NCI-H524 (cell line): ENCODE measurements around the gene UGT2B7.
"Not testable (repeated sequence)": the region's sequence is repeated elsewhere in the genome, so short reads cannot be mapped to it uniquely, and the experiment has no call there.

Experiments used
- DNase-seq, 2 experiments: peaks; one replicate each; lab custom pipeline; 2025; lab: John Stamatoyannopoulos, UW

The UGT2B7 gene

DNA sequence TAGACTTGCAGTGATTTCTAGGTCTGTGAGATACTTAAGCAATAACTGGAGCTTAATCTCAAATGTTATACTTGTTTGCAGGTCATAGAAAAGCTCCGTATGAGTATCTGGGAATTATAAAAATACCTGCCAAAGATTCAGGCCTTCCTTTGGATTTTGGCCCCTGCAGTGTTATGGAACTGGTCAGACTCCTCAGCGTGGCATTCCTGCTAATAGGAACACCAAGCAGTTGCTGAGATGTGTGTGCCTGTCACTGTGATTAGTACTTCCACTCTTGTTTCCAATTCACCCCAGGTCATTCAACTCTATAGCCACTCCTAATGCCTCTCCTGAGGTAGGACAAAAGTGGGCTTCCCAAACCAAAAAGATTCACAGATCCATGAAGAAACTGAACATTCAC, 7.8 kb upstream of the UGT2B7 start:
- no peak for DNase-seq

DNA sequence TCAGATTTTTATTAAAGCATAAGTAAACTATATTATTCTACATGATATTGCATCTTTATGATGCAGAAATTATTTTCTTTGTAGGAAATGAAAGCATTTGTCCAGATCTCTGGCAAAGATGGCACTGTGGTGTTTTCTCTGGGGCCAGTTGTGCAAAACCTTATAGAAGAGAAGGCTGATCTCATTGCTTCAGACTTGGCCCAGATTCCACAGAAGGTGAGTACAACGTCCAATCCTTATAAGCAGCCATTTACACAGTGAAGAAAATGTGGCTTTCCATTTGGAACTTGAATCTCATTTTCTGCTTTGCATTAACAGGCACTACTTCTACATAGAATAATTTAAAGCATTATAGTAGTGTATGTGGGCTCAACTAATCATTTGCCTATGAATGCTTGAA, 6.9 kb upstream of the UGT2B7 start:
- DNase-seq = no peak

DNA sequence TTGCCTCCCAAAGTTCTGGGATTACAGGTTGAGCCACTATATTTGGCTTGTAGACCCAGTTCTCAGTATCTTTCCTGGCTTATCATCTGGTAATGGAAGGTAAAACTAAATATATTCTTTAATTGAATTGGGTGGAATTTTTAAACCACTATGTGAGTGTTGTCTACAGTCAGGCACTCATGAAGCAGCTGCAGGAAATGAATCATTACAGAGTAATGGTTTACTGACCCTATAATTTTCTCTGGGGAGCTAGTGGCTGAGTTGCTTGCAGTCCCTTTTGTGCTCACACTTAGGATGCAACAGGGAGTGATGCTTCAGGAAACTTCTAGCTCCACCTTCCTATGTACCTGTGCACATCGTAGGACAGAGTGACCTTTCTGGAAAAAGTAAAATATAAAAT, 4.1 kb upstream of the UGT2B7 start:
- no peak for DNase-seq

DNA sequence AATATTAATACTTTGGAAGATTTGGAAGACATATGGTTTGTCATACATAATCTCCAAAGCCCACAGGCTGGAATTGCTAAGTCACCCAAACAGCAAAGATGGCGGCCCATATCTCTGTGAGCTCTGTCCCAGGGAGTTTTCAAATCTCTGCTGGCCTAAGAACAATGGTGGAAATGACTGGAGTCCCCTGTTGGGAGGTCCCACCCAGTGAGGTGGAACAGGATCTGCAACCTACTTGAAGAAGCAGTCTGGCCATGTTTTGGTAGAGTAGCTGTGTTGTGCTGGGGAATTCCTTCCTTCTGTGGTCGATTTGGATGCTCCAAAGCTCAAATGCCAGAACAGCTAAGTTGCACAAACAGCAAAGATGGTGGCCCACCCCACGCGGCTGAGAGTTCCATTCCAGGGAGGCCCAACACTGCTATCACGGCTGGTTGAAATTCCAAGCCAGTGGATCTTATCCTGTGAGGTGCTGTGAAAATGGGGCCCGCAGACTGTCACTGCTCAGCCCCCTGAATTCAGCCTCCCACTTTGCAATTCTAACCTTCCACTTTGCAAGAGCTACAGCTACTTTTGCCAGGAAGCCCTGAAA, 3.2 kb upstream of the UGT2B7 start:
- DNase-seq = no peak

GRCh38 chr4:69093681-69094080, 2.6 kb upstream of the UGT2B7 start:
- no peak for DNase-seq

GRCh38 chr4:69095301-69095731, 958 bp upstream of the UGT2B7 start:
- DNase-seq = no peak

DNA sequence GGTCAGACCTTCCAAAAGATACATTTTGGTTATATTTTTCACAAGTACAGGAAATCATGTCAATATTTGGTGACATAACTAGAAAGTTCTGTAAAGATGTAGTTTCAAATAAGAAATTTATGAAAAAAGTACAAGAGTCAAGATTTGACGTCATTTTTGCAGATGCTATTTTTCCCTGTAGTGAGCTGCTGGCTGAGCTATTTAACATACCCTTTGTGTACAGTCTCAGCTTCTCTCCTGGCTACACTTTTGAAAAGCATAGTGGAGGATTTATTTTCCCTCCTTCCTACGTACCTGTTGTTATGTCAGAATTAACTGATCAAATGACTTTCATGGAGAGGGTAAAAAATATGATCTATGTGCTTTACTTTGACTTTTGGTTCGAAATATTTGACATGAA, 536 bp downstream of the UGT2B7 start:
- no peak for DNase-seq

DNA sequence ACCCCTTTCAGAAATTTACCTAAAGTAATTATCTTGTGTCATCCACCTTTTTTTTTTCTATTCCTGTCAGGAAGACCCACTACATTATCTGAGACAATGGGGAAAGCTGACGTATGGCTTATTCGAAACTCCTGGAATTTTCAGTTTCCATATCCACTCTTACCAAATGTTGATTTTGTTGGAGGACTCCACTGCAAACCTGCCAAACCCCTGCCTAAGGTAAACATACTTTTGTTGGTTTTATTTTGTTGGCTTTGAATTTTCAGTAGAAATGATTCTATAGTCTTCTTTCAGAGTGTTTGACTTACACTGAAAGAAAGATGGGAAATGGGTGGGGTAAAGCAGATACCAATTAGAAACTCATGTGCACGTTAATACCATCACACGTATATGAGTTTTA, 2.2 kb downstream of the UGT2B7 start:
- no peak for DNase-seq

GRCh38 chr4:69099910-69100309, 3.6 kb downstream of the UGT2B7 start:
- DNase-seq = no peak

DNA sequence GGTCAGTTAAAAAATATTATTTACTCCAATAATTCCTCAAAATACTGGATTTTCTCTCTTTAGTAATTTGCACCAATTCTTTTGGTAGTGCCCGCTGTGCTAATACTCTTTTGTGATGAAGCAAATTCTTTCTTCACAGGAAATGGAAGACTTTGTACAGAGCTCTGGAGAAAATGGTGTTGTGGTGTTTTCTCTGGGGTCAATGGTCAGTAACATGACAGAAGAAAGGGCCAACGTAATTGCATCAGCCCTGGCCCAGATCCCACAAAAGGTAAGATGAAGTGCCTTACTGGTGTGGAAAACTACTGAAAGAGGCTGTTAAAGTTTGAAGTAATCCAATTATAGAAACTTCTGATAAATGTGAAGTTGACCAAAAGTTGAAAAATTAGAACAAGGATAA, 6.4 kb downstream of the UGT2B7 start:
- not testable (repeated sequence) for DNase-seq

- no peak for DNase-seq
Observed at GRCh38 chr4:69104719-69105275, 8.5 kb downstream of the UGT2B7 start.

GRCh38 chr4:69115151-69115850, 19.0 kb downstream of the UGT2B7 start:
- not testable (repeated sequence) for DNase-seq

DNA sequence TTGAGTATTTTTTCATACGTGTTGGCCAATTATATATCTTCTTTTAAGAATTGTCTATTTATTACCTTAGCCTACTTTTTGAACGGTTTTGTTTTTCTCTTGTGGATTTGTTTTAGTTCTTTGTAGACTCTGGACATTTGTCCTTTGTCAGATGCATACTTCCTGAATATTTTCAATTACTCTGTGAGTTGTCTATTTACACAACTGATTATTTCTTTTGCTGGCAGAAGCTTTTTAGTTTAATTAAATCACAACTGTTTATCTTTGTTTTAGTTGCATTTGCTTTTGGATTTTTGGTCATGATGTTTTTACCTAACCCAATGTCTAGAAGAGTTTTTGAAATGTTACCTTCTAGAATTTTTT, 19.6 kb downstream of the UGT2B7 start:
- no peak for DNase-seq

- no peak for DNase-seq
Observed at GRCh38 chr4:69116645-69117321, 20.5 kb downstream of the UGT2B7 start.

DNA sequence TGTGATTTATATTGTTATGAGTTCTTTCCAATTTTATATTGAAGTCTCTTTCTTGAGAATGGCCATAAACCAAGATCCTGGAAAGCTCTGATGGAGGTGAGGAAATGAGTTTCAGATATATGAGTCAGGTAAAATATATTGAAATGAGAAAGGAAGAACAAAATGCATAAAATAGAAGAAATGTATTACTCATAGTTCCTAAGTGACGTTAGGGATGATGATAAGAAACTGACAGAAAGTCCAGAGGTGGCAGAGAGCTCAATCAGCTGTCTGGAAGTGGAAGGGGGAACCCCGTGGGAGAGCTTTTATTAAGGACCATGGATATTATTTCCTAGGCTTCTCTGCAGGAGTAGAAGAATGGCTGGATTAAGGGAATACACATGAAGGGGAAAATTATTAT, 24.6 kb downstream of the UGT2B7 start:
- no peak for DNase-seq

- no peak for DNase-seq
Observed at GRCh38 chr4:69122476-69122875, 26.2 kb downstream of the UGT2B7 start.

DNA sequence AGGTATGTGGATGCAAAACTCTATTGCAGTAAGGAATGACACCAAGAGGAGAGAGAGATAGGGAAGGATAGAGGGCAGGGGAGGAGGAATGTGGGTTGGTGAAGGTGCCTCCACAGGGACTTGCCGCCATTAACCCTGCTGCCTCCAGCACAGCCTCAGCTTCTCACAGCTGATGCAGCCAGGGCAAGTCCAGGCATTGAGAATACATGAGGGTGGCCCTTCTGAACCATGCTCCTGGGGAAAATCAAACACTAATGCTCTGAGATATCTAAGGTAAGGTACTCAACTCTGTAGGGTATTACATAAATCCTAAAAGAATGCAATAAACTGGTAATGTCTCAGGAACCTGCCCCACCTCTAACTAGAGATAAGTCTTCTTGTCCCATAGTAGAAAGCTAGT, 28.7 kb downstream of the UGT2B7 start:
- no peak for DNase-seq

DNA sequence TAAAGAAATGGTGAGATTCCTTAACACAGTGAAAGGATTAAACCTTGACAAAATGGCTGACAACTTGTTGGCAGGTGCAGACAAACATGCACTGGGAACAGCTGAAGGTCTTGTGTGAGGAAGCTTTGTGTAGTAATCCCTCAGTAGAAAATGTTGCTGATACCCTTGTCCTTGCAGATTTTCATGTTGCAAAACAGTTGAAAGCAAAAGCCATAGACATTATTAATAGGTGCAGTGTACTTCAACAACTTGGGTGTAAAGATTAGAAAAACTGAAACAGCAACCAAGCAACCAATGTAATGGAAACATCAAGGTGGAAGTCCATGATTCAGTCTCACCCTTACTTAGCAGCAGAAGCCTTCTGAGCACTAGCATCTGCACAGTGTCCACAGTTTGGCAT, 29.8 kb downstream of the UGT2B7 start:
- no peak for DNase-seq

DNA sequence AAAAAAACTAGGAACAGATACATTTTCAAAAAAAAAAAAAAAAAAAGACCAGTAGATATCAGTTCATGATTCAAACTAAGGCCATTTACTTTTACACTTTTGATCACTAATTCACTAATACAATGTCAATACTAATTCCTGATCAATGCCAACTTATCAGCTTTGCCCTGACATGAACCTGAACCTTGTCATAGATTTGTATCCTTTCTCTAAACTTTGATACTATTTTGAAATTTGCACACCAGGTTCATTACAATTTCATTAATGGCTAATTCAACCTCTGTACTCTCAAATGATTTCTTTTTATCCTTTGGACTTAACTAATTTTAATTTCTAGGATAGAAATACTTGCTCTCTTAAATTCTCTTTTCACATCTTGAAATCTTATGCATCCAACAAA, 37.7 kb downstream of the UGT2B7 start:
- no peak for DNase-seq

GRCh38 chr4:69134471-69134870, 38.2 kb downstream of the UGT2B7 start:
- DNase-seq = no peak

DNA sequence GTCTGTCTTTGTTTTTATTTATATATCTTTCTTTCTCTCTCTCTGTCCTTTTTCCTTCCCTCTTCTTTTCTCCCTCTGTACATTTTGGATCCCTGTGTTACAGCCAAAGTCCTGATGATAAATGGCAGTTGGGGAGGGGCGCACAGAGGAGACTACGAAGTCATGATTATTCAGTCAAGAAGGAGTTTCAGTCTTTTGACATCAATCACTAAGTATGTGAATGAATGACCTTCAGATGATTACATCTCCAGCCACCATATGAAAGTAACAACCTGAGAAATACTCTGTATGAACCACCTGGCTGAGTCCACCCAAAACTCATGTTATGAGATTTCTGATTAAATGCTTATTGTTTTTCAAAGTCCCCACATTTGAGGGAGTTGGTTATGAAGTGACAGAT, 45.0 kb downstream of the UGT2B7 start:
- DNase-seq = no peak

DNA sequence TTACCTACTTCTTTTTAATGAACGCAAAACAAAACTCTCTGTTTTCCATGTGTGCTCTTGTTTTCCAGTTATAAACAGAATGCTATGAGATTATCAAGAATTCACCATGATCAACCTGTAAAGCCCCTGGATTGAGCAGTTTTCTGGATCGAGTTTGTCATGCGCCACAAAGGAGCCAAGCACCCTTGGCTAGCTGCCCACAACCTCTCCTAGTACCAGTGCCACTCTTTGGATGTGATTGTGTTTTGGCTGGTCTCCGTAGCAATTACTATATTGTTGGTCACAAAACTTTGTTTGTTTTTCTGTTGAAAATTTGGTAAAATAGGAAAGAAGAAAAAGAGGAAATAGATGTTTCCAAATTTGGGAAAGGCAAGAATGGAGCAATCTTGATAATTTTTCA, 51.1 kb downstream of the UGT2B7 start:
- DNase-seq = no peak

DNA sequence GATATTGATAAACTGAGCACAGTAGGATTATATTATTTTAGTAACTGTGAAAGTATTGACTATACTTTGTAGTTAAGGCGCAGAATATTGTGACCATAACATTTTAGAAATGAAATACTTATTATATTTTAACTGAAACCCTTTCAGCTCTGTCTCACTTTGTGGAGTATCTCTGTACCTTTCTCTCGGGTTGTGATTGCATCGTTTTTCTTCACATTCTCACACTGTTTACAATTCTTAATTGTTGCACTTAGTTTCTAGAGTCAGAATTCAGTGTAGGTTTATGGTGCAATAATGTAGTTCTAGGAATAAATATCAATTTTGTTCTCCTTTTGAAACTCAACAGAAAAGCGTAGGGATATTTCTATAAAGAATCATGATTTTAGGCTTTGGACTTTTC, 57.7 kb downstream of the UGT2B7 start:
- DNase-seq = no peak
